HG03139 (cell line): ENCODE data around the gene WARS2.

Experiments
- ATAC-seq: cut with Tn5 transposase; IDR thresholded peaks from one replicate; pipeline ENCODE4 v1.9.1; 2021; ENCODE audit not compliant: unreplicated experiment

The WARS2 gene

GRCh38 chr1:119001181-119002027 lies 139.0 kb downstream of the WARS2 start:
- no peak for ATAC-seq

- ATAC-seq = no peak
These were observed 139.9 kb downstream of the WARS2 start for GRCh38 chr1:119000371-119001180.

- no peak for ATAC-seq
These were observed 140.9 kb downstream of the WARS2 start for GRCh38 chr1:118999348-119000071.

- no peak for ATAC-seq
These were observed 142.3 kb downstream of the WARS2 start for GRCh38 chr1:118998171-118998570.

- ATAC-seq = no peak
These were observed 143.2 kb downstream of the WARS2 start for GRCh38 chr1:118997225-118997624.

GRCh38 chr1:118995312-118996016 lies 145.0 kb downstream of the WARS2 start:
- no peak for ATAC-seq

GRCh38 chr1:118993700-118994026 lies 146.8 kb downstream of the WARS2 start:
- ATAC-seq = no peak

GRCh38 chr1:118992868-118993699 lies 147.4 kb downstream of the WARS2 start:
- no peak for ATAC-seq

- ATAC-seq = no peak
These were observed 148.1 kb downstream of the WARS2 start for GRCh38 chr1:118992237-118992825.

GRCh38 chr1:118991448-118991847 lies 149.0 kb downstream of the WARS2 start:
- ATAC-seq = no peak

GRCh38 chr1:118990513-118991152 lies 149.8 kb downstream of the WARS2 start:
- no peak for ATAC-seq

- ATAC-seq = no peak
These were observed 150.5 kb downstream of the WARS2 start for GRCh38 chr1:118989878-118990378.

GRCh38 chr1:118989006-118989815 lies 151.2 kb downstream of the WARS2 start:
- no peak for ATAC-seq

- no peak for ATAC-seq
These were observed 152.1 kb downstream of the WARS2 start, which contains the start of gene TBX15 for GRCh38 chr1:118988186-118989005. Gene TBX15, minus strand, starts transcription at chr1:118988343. Its CDS starts 548 bp downstream, at chr1:118987795.

- ATAC-seq = no peak
These were observed 152.8 kb downstream of the WARS2 start for GRCh38 chr1:118987468-118988185.
